ENCODE measurements around the gene KCNA10. TPM values are rescaled to one million over a fixed set of nuclear protein-coding genes. Genes with fewer than 3 reads are reported as not detected.

Gene KCNA10
- total and polyA plus RNA-seq, 4 donors, result not detected

- no peaks in the 10 kb centered on the region for H3K36me3 ChIP-seq (ENCODE audit: control insufficient read depth in 4 of 4, insufficient read depth in 4 of 4, low read length in 4 of 4)
- H3K4me1 ChIP-seq (ENCODE audit: control insufficient read depth in 5 of 5, insufficient read depth in 5 of 5, low read length in 5 of 5), result no peaks in the 10 kb centered on the region
- 44 to 49% methylated on average over 14 of the region's 14 CpGs for WGBS, 2 donors
- no peaks in the 10 kb centered on the region for H3K27me3 ChIP-seq (ENCODE audit: control insufficient read depth in 3 of 3, insufficient read depth in 3 of 3, low read length in 2 of 3)
- H3K4me3 ChIP-seq, result no peak overlapping the region
- no peak for TF ChIP-seq CTCF (IDR thresholded peaks at IDR 0.05; ENCODE audit: control extremely low read depth, extremely low read depth)
- no peaks in the 10 kb centered on the region for H3K9me3 ChIP-seq (ENCODE audit: control insufficient read depth in 4 of 4, insufficient read depth in 3 of 4, low read length in 3 of 4)
- DNase-seq, result peak; percentile 32 to 48 (median 41)
- peak; percentile 48 for ATAC-seq (ENCODE audit: insufficient read depth, low FRiP score)
- H3K27ac ChIP-seq (ENCODE audit: low read depth in 1 of 2, low read length in 1 of 2), result peak overlapping the region in 1 of 2 donors; percentile 49
- H3K9ac ChIP-seq (ENCODE audit: insufficient read depth in 1 of 2, low read length in 2 of 2), result no peak overlapping the region
Measured at GRCh38 chr1:110508028-110508940, 10.7 kb downstream of the KCNA10 start.

GRCh38 chr1:110506541-110506940, 12.4 kb downstream of the KCNA10 start:
- no peak for ATAC-seq (ENCODE audit: insufficient read depth, low FRiP score)
- WGBS, 2 donors, result 86 to 92% methylated on average over 4 of the region's 4 CpGs
- H3K27me3 ChIP-seq (ENCODE audit: control insufficient read depth in 3 of 3, insufficient read depth in 3 of 3, low read length in 2 of 3), result no peaks in the 10 kb centered on the region
- H3K9me3 ChIP-seq (ENCODE audit: control insufficient read depth in 4 of 4, insufficient read depth in 3 of 4, low read length in 3 of 4), result no peaks in the 10 kb centered on the region
- no peak for DNase-seq
- no peak overlapping the region for H3K4me3 ChIP-seq
- H3K36me3 ChIP-seq (ENCODE audit: control insufficient read depth in 4 of 4, insufficient read depth in 4 of 4, low read length in 4 of 4), result no peaks in the 10 kb centered on the region
- H3K4me1 ChIP-seq (ENCODE audit: control insufficient read depth in 5 of 5, insufficient read depth in 5 of 5, low read length in 5 of 5), result no peaks in the 10 kb centered on the region
- no peak for TF ChIP-seq CTCF (IDR thresholded peaks at IDR 0.05; ENCODE audit: control extremely low read depth, extremely low read depth)
- no peak overlapping the region for H3K9ac ChIP-seq (ENCODE audit: insufficient read depth in 1 of 2, low read length in 2 of 2)
- H3K27ac ChIP-seq (ENCODE audit: low read depth in 1 of 2, low read length in 1 of 2), result no peak overlapping the region

GRCh38 chr1:110505596-110505995, 13.4 kb downstream of the KCNA10 start:
- no peak for DNase-seq
- no peaks in the 10 kb centered on the region for H3K9me3 ChIP-seq (ENCODE audit: control insufficient read depth in 4 of 4, insufficient read depth in 3 of 4, low read length in 3 of 4)
- H3K9ac ChIP-seq (ENCODE audit: insufficient read depth in 1 of 2, low read length in 2 of 2), result no peak overlapping the region
- H3K4me1 ChIP-seq (ENCODE audit: control insufficient read depth in 5 of 5, insufficient read depth in 5 of 5, low read length in 5 of 5), result no peaks in the 10 kb centered on the region
- TF ChIP-seq CTCF (IDR thresholded peaks at IDR 0.05; ENCODE audit: control extremely low read depth, extremely low read depth), result no peak
- 47 to 73% methylated on average over 3 of the region's 3 CpGs for WGBS, 2 donors
- no peak overlapping the region for H3K27ac ChIP-seq (ENCODE audit: low read depth in 1 of 2, low read length in 1 of 2)
- no peaks in the 10 kb centered on the region for H3K27me3 ChIP-seq (ENCODE audit: control insufficient read depth in 3 of 3, insufficient read depth in 3 of 3, low read length in 2 of 3)
- H3K4me3 ChIP-seq, result no peak overlapping the region
- no peak for ATAC-seq (ENCODE audit: insufficient read depth, low FRiP score)
- H3K36me3 ChIP-seq (ENCODE audit: control insufficient read depth in 4 of 4, insufficient read depth in 4 of 4, low read length in 4 of 4), result no peaks in the 10 kb centered on the region
